Measurements from ENCODE around the gene STAG3. TPM values are rescaled to one million over a fixed set of nuclear protein-coding genes. Genes with fewer than 3 reads are reported as not detected.
"Not testable (repeated sequence)": the region's sequence is repeated elsewhere in the genome, so short reads cannot be mapped to it uniquely, and the experiment has no call there.

Gene STAG3
- polyA plus RNA-seq, 2 donors = 0.25 to 0.73 TPM

- 16 to 23% methylated on average over 20 to 22 of the region's 22 CpGs for WGBS, 2 donors
- Histone ChIP-seq H3K27me3 (ENCODE audit: control insufficient read depth in 1 of 2, insufficient read depth in 2 of 2, low read length in 2 of 2) (no peaks in the 10 kb centered on the region), H3K4me1 (ENCODE audit: control insufficient read depth in 2 of 2, insufficient read depth in 2 of 2, low read length in 1 of 2) (peaks cover 7% of the 10 kb centered on the region in 2 donors), H3K9me3 (ENCODE audit: control insufficient read depth in 2 of 2, insufficient read depth in 1 of 2, low read depth in 1 of 2, low read length in 1 of 2) (no peaks in the 10 kb centered on the region), H3K27ac (ENCODE audit: low read depth in 2 of 2, low read length in 1 of 2) (no peak overlapping the region), H3K36me3 (ENCODE audit: control insufficient read depth in 2 of 2, insufficient read depth in 2 of 2, low read length in 1 of 2) (no peaks in the 10 kb centered on the region), H3K4me3 (ENCODE audit: low read depth in 1 of 2, low read length in 2 of 2) (peak overlapping the region in 1 of 2 donors; percentile 47)
Measured at GRCh38 chr7:100171840-100172239, 5.9 kb upstream of the STAG3 start.

- Histone ChIP-seq H3K27ac (ENCODE audit: low read depth in 2 of 2, low read length in 1 of 2) (no peak overlapping the region), H3K4me3 (ENCODE audit: low read depth in 1 of 2, low read length in 2 of 2) (no peak overlapping the region), H3K9me3 (ENCODE audit: control insufficient read depth in 2 of 2, insufficient read depth in 1 of 2, low read depth in 1 of 2, low read length in 1 of 2) (peaks cover 4 to 5% of the 10 kb centered on the region in 2 donors), H3K4me1 (ENCODE audit: control insufficient read depth in 2 of 2, insufficient read depth in 2 of 2, low read length in 1 of 2) (peaks cover 2 to 6% of the 10 kb centered on the region in 2 donors), H3K36me3 (ENCODE audit: control insufficient read depth in 2 of 2, insufficient read depth in 2 of 2, low read length in 1 of 2) (no peaks in the 10 kb centered on the region), H3K27me3 (ENCODE audit: control insufficient read depth in 1 of 2, insufficient read depth in 2 of 2, low read length in 2 of 2) (no peaks in the 10 kb centered on the region)
- WGBS, 2 donors = 87 to 89% methylated on average over 11 of the region's 11 CpGs
Measured at GRCh38 chr7:100173806-100174495, 3.8 kb upstream of the STAG3 start.

GRCh38 chr7:100174582-100174981 is 3.1 kb upstream of the STAG3 start:
- H3K4me3 ChIP-seq (ENCODE audit: low read depth in 1 of 2, low read length in 2 of 2) = no peak overlapping the region
- 85 to 93% methylated on average over 5 of the region's 5 CpGs for WGBS, 2 donors
- H3K27me3 ChIP-seq (ENCODE audit: control insufficient read depth in 1 of 2, insufficient read depth in 2 of 2, low read length in 2 of 2) = no peaks in the 10 kb centered on the region
- H3K27ac ChIP-seq (ENCODE audit: low read depth in 2 of 2, low read length in 1 of 2) = no peak overlapping the region
- peaks cover 2 to 6% of the 10 kb centered on the region in 2 donors for H3K4me1 ChIP-seq (ENCODE audit: control insufficient read depth in 2 of 2, insufficient read depth in 2 of 2, low read length in 1 of 2)
- peaks cover 4 to 5% of the 10 kb centered on the region in 2 donors for H3K9me3 ChIP-seq (ENCODE audit: control insufficient read depth in 2 of 2, insufficient read depth in 1 of 2, low read depth in 1 of 2, low read length in 1 of 2)
- no peaks in the 10 kb centered on the region for H3K36me3 ChIP-seq (ENCODE audit: control insufficient read depth in 2 of 2, insufficient read depth in 2 of 2, low read length in 1 of 2)

- H3K9me3 ChIP-seq (ENCODE audit: control insufficient read depth in 2 of 2, insufficient read depth in 1 of 2, low read depth in 1 of 2, low read length in 1 of 2) = peaks cover 4 to 5% of the 10 kb centered on the region in 2 donors
- H3K4me3 ChIP-seq (ENCODE audit: low read depth in 1 of 2, low read length in 2 of 2) = no peak overlapping the region
- peaks cover 2 to 6% of the 10 kb centered on the region in 2 donors for H3K4me1 ChIP-seq (ENCODE audit: control insufficient read depth in 2 of 2, insufficient read depth in 2 of 2, low read length in 1 of 2)
- 93 to 94% methylated on average over 14 of the region's 14 CpGs for WGBS, 2 donors
- no peaks in the 10 kb centered on the region for H3K36me3 ChIP-seq (ENCODE audit: control insufficient read depth in 2 of 2, insufficient read depth in 2 of 2, low read length in 1 of 2)
- H3K27me3 ChIP-seq (ENCODE audit: control insufficient read depth in 1 of 2, insufficient read depth in 2 of 2, low read length in 2 of 2) = no peaks in the 10 kb centered on the region
- no peak overlapping the region for H3K27ac ChIP-seq (ENCODE audit: low read depth in 2 of 2, low read length in 1 of 2)
Measured at GRCh38 chr7:100175296-100175935, 2.3 kb upstream of the STAG3 start.

- Histone ChIP-seq H3K4me3 (ENCODE audit: low read depth in 1 of 2, low read length in 2 of 2) (peak overlapping the region in 1 of 2 donors; percentile 38), H3K27ac (ENCODE audit: low read depth in 2 of 2, low read length in 1 of 2) (no peak overlapping the region)
Measured at GRCh38 chr7:100176096-100177044, 1.3 kb upstream of the STAG3 start.

GRCh38 chr7:100180084-100180483 is 2.4 kb downstream of the STAG3 start:
- WGBS, 2 donors = 98% methylated on average over 3 of the region's 3 CpGs
- H3K4me1 ChIP-seq (ENCODE audit: control insufficient read depth in 2 of 2, insufficient read depth in 2 of 2, low read length in 1 of 2); H3K4me3 ChIP-seq (ENCODE audit: low read depth in 1 of 2, low read length in 2 of 2); H3K9me3 ChIP-seq (ENCODE audit: control insufficient read depth in 2 of 2, insufficient read depth in 1 of 2, low read depth in 1 of 2, low read length in 1 of 2); H3K27me3 ChIP-seq (ENCODE audit: control insufficient read depth in 1 of 2, insufficient read depth in 2 of 2, low read length in 2 of 2); H3K36me3 ChIP-seq (ENCODE audit: control insufficient read depth in 2 of 2, insufficient read depth in 2 of 2, low read length in 1 of 2); H3K27ac ChIP-seq (ENCODE audit: low read depth in 2 of 2, low read length in 1 of 2): not testable (repeated sequence)

More at GRCh38 chr7:100176096-100177044, 1.3 kb upstream of the STAG3 start:
- WGBS, 2 donors = 49 to 54% methylated on average over 14 of the region's 14 CpGs
- Histone ChIP-seq H3K36me3 (ENCODE audit: control insufficient read depth in 2 of 2, insufficient read depth in 2 of 2, low read length in 1 of 2) (no peaks in the 10 kb centered on the region), H3K9me3 (ENCODE audit: control insufficient read depth in 2 of 2, insufficient read depth in 1 of 2, low read depth in 1 of 2, low read length in 1 of 2) (peaks cover 4 to 5% of the 10 kb centered on the region in 2 donors), H3K4me1 (ENCODE audit: control insufficient read depth in 2 of 2, insufficient read depth in 2 of 2, low read length in 1 of 2) (peaks cover 2 to 6% of the 10 kb centered on the region in 2 donors), H3K27me3 (ENCODE audit: control insufficient read depth in 1 of 2, insufficient read depth in 2 of 2, low read length in 2 of 2) (no peaks in the 10 kb centered on the region)

- WGBS, 2 donors = 78 to 81% methylated on average over 6 of the region's 6 CpGs
- H3K4me3 ChIP-seq (ENCODE audit: low read depth in 1 of 2, low read length in 2 of 2); H3K27me3 ChIP-seq (ENCODE audit: control insufficient read depth in 1 of 2, insufficient read depth in 2 of 2, low read length in 2 of 2); H3K27ac ChIP-seq (ENCODE audit: low read depth in 2 of 2, low read length in 1 of 2); H3K4me1 ChIP-seq (ENCODE audit: control insufficient read depth in 2 of 2, insufficient read depth in 2 of 2, low read length in 1 of 2); H3K36me3 ChIP-seq (ENCODE audit: control insufficient read depth in 2 of 2, insufficient read depth in 2 of 2, low read length in 1 of 2); H3K9me3 ChIP-seq (ENCODE audit: control insufficient read depth in 2 of 2, insufficient read depth in 1 of 2, low read depth in 1 of 2, low read length in 1 of 2): not testable (repeated sequence)
Measured at GRCh38 chr7:100182616-100183015, 4.9 kb downstream of the STAG3 start.

GRCh38 chr7:100183090-100183489 is 5.4 kb downstream of the STAG3 start:
- H3K4me3 ChIP-seq (ENCODE audit: low read depth in 1 of 2, low read length in 2 of 2); H3K36me3 ChIP-seq (ENCODE audit: control insufficient read depth in 2 of 2, insufficient read depth in 2 of 2, low read length in 1 of 2); H3K27me3 ChIP-seq (ENCODE audit: control insufficient read depth in 1 of 2, insufficient read depth in 2 of 2, low read length in 2 of 2); H3K27ac ChIP-seq (ENCODE audit: low read depth in 2 of 2, low read length in 1 of 2); H3K9me3 ChIP-seq (ENCODE audit: control insufficient read depth in 2 of 2, insufficient read depth in 1 of 2, low read depth in 1 of 2, low read length in 1 of 2); H3K4me1 ChIP-seq (ENCODE audit: control insufficient read depth in 2 of 2, insufficient read depth in 2 of 2, low read length in 1 of 2): not testable (repeated sequence)
- WGBS, 2 donors = 61 to 64% methylated on average over 6 of the region's 6 CpGs

GRCh38 chr7:100185726-100186125 is 8.0 kb downstream of the STAG3 start:
- no peak overlapping the region for H3K4me3 ChIP-seq (ENCODE audit: low read depth in 1 of 2, low read length in 2 of 2)
- 53 to 60% methylated on average over 2 of the region's 2 CpGs for whole genome bisulfite sequencing, 2 donors
- H3K27ac ChIP-seq (ENCODE audit: low read depth in 2 of 2, low read length in 1 of 2) = no peak overlapping the region
- H3K36me3 ChIP-seq (ENCODE audit: control insufficient read depth in 2 of 2, insufficient read depth in 2 of 2, low read length in 1 of 2) = no peaks in the 10 kb centered on the region
- no peaks in the 10 kb centered on the region for H3K4me1 ChIP-seq (ENCODE audit: control insufficient read depth in 2 of 2, insufficient read depth in 2 of 2, low read length in 1 of 2)
- no peaks in the 10 kb centered on the region for H3K9me3 ChIP-seq (ENCODE audit: control insufficient read depth in 2 of 2, insufficient read depth in 1 of 2, low read depth in 1 of 2, low read length in 1 of 2)
- H3K27me3 ChIP-seq (ENCODE audit: control insufficient read depth in 1 of 2, insufficient read depth in 2 of 2, low read length in 2 of 2) = no peaks in the 10 kb centered on the region

Data from esophagus (tissue), 2 donors.